Right renal cortex interstitium (tissue), 3 donors: ENCODE results near the gene KIAA0586. TPM values are rescaled to one million over a fixed set of nuclear protein-coding genes. Genes with fewer than 3 reads are reported as not detected.
A peak's percentile ranks its signal among the peaks of the same experiment; 100 is the strongest.
"Not testable (repeated sequence)": the region's sequence is repeated elsewhere in the genome, so short reads cannot be mapped to it uniquely, and the experiment has no call there.

Source experiments
- DNase-seq, 3 donors: peaks; one replicate each; pipeline ENCODE4 v3.0.0-alpha.2; 2013; ENCODE audit warnings: low read depth in 3 of 3, low spot score in 2 of 3
- polyA plus RNA-seq, 3 donors: library from polyadenylated mRNA; unstranded; fragments of 120-200 nt; gene quantifications; one replicate each; pipeline ENCODE4 v1.2.1, GENCODE V29; 2013; ENCODE audit not compliant: insufficient read length in 3 of 3

KIAA0586 gene
- polyA plus RNA-seq, 3 donors, result 22.2 to 24.8 (median 23.1) TPM

- no peak for DNase-seq
Measured at GRCh38 chr14:58541633-58542022, 114.1 kb downstream of the KIAA0586 start.

DNA sequence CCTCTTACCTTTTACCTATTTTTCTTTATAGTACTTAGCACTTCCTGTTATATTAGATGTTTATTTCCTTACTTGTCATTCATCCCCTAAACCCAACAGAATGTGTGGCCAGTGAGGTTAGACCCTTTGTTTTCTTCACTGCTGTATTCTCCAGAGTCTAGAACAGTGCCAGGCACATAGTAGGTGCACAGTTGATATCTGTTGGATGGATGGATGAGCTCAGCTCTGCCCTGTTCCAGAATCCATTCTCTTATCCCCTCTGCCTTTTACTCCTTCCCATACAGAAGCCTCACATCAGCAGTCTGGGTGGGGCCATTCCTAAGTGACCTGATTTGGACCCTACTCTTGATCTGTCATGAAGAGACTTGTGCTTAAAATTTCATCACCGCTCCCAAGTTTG lies 115.7 kb downstream of the KIAA0586 start:
- no peak for DNase-seq

DNA sequence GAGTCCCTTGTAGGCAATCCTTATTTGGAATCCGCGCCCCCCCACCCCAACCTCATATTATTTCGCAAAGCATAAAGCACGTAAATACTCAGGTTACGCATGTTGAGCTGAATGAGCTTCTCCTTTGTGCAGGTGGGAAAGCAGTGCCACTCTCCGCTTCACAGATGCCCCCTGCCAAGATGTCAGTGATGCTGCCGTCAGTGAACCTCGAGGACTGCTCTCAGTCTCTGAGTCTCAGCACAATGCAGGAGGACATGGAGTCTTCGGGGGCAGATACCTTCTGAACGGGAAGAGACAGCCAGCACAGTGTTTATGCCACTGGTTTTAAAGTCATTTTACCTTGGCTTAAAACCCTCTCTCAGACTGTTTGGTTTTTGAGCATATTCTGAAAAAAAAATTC lies 120.1 kb downstream of the KIAA0586 start:
- DNase-seq, result no peak

- DNase-seq, result no peak
Measured at GRCh38 chr14:58549105-58549757, 121.7 kb downstream of the KIAA0586 start.

DNA sequence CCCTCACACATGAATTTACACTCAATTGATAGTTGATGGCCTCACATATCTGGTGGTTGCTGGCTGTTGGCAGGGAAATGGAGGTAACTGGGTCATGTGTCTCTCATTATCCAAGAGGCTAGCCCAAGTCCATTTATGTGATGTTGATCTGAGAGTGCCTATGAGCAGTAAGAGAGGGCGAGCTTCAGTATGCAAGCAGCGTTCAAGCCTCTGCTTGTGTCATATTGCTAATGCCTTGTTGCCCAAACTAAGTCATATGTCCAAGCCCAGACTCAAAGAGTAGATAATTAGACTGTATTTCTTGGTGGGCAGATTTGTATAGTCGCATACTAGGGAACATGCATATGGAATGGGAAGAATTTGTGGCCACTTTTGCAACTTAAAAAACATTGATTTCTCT lies 126.4 kb downstream of the KIAA0586 start:
- no peak for DNase-seq

GRCh38 chr14:58555647-58556046 lies 128.1 kb downstream of the KIAA0586 start:
- no peak for DNase-seq

DNA sequence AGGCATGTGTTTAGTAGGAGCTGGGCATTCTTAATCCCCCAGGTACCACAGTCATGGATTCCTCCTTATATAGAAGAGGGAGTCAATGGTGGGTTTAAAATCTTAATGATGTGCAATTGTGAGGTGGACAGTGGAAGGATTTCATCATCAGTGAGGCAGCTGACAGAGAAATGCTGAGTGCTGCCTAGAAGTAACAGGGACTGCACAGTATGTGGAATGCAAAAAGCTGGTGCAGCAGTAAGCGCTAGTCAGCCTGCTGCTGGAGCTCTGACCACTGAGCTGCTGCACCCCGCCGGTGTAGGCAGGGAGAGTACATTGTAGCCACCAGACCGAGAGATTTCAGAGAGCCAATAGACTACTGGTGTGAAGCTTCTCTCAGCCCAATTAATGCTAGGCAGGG lies 129.7 kb downstream of the KIAA0586 start:
- no peak for DNase-seq

DNA sequence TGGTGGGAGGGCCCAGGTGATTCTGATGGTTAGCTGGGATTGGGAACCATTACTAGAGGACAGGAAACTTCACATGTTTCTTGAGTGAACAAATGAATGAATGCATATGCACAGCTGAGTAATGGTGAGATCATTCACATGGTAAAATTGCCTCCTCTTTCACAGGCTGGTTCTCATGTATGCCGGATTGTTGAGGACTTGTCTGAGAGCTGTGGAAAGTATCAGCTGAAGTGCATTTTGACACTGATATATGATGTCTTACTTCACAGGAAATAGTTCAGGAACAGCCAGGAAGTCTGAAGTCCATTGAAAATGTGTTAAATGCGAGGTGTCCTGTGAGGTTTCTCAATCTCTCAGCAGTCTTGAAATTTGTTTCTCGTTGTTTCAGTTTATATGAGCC lies 132.7 kb downstream of the KIAA0586 start:
- no peak for DNase-seq

GRCh38 chr14:58562141-58562540 lies 134.6 kb downstream of the KIAA0586 start:
- no peak for DNase-seq

DNA sequence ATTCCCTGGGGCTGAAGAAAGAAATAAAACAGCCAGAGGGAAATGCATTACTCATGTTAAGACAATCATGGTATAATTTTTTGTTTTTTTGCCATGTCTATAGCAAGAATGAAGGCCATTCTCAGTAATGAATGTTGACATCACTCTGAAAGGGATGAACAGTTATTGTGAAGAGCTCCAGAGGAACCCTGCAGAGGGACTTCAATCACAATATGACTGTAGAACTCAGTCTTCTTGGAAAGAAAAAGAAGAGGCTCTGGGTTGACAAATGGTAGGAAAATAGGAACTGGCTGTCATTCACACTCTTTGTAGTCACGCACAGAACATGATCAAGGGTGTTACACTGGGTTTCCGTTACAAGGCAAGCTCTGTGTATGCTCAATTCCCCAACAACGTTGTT lies 136.5 kb downstream of the KIAA0586 start:
- DNase-seq, result no peak

GRCh38 chr14:58565832-58566231 lies 138.3 kb downstream of the KIAA0586 start:
- DNase-seq, result no peak

DNA sequence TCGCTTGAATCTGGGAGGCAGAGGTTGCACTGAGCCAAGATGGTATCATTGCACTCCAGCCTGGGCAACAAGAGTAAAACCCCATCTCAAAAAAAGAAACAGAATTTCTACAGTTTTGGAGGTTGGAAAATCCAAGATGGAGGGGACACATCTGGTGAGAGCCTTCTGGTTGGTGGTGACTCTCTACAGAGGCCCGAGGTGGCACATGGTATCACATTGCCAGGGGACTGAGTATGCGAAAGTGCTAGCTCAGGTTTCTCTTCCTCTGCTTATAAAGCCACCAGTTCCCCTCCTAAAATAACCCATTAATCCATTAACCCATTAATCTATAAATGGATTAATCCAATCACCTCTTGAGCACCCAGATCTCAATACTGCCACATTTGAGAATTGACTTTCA lies 139.5 kb downstream of the KIAA0586 start:
- DNase-seq, result no peak

- no peak for DNase-seq
Measured at GRCh38 chr14:58568322-58568721, 140.8 kb downstream of the KIAA0586 start.

GRCh38 chr14:58571256-58571655 lies 143.7 kb downstream of the KIAA0586 start:
- DNase-seq, result no peak

- DNase-seq, result peak in 1 of 3 donors; percentile 27
Measured at GRCh38 chr14:58571769-58572472, 144.4 kb downstream of the KIAA0586 start.

- no peak for DNase-seq
Measured at GRCh38 chr14:58572473-58572853, 144.9 kb downstream of the KIAA0586 start.

- no peak for DNase-seq
Measured at GRCh38 chr14:58572863-58573262, 145.3 kb downstream of the KIAA0586 start.

GRCh38 chr14:58574623-58575022 lies 147.1 kb downstream of the KIAA0586 start:
- no peak for DNase-seq

DNA sequence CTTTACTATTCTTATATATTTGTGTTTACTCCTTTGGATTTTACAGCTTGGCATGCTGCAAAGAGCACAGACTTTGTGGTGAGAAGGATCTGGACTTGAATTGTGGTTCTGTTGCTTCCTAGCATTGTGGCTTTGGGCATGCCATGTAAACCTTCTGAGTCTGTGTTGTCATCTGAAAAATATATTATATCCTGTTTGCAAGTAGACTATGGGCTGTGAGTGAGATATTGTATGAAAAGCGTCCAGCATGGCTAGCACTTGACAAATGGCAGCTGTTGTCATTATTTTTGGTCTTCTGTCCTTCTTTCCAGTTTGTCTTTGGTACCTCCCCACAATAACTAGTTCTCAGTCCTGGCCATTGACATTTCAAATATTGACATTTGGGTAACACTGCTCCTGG lies 148.4 kb downstream of the KIAA0586 start:
- no peak for DNase-seq

GRCh38 chr14:58580035-58580434 lies 152.5 kb downstream of the KIAA0586 start:
- not testable (repeated sequence) for DNase-seq

GRCh38 chr14:58581389-58581788 lies 153.9 kb downstream of the KIAA0586 start:
- not testable (repeated sequence) for DNase-seq

DNA sequence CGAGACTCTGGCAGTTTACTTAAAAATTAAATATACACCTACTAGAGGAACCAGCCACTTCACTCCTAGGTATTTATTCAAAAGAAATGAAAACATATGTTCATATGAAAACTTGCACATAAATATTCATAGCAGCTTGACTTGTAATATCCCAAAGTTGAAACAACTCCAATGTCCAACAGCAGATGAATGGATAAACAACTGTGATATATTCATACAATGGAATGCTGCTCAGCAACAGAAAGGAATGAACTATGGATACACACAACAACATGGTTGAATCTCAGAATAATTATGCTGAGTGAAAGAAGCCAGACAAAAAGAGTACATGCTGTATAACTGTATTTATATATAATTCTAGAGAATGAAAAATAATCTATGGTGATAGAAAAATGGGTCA lies 156.9 kb downstream of the KIAA0586 start:
- no peak for DNase-seq

DNA sequence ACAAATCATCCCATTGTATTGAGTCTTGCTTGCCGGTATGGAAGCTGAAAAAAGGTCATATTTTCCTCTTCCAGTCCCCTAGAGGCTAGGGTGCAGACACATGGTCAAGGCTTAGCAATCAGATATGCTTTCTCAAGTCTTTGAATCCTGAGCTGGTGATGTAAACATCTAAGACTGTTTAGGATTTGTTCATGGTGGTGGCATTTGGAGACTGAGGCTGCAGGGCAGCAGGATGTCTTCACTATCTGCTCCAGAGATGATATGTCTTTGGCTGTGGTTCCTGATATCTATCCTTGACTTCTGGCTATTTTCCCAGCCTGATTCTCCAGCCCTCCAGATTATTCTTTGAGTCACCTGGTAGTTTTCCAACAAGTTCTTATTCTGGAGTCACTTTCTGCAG lies 159.8 kb downstream of the KIAA0586 start:
- DNase-seq, result no peak
